Activated T-cell treated with anti-CD3 and anti-CD28 coated beads, Interleukin-2, amount 50 U/mL, for 48 hours (primary cell): ENCODE results near the gene DEFB114.
"Not testable (repeated sequence)": the region's sequence is repeated elsewhere in the genome, so short reads cannot be mapped to it uniquely, and the experiment has no call there.

Experiments
- DNase-seq, 2 experiments: peaks; one replicate each; pipeline ENCODE4 v3.0.0-alpha.2; 2020

DEFB114 gene, protein sequence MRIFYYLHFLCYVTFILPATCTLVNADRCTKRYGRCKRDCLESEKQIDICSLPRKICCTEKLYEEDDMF

GRCh38 chr6:49964064-49964463 lies at the start of gene DEFB114:
DEFB114 (minus strand) TSS chr6:49964164; CDS start chr6:49964105, 59 bp downstream.
- DNase-seq = no peak

DNA sequence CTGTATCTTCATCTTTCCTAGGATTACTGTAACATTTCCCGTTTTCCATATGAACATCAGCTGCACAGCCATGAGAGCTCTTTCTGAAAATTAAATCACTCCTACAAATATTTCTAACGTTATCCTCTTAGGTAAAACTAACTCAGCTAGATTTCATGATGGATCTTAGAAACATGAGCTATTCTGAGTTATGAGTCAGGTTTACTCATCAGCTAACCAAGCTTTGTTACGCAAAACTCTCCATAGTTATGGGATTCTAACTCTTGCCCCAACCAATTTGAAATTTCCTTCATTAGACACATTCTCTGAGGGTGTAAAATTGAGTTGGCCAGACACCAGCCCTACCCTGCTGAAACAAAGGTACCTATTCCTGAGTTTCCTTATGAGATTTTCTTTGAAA lies 43.9 kb upstream of the DEFB114 start:
- no peak for DNase-seq

- DNase-seq = no peak
Observed at GRCh38 chr6:50003139-50003538, 39.2 kb upstream of the DEFB114 start.

DNA sequence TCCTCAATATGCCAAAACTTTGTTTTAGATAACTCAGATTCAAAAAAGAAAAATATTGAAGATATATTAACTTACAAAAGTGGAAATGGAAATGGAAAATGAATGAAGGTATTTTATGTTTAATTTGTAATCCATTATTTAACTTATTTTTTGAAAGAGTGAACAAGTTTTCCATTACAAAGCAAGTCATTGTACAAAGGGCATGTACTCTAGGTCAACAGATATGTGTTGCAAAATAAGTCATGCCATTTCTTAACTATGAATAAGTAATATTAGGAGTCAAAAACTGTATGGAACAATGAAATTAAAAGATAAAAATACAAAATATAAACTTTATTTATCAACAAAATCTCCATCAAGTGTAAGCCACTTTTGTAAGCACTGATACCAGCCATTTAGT lies 31.3 kb upstream of the DEFB114 start:
- DNase-seq = no peak

GRCh38 chr6:49988900-49989299 lies 24.9 kb upstream of the DEFB114 start:
- no peak for DNase-seq

- no peak for DNase-seq
Observed at GRCh38 chr6:49987749-49988148, 23.8 kb upstream of the DEFB114 start.

DNA sequence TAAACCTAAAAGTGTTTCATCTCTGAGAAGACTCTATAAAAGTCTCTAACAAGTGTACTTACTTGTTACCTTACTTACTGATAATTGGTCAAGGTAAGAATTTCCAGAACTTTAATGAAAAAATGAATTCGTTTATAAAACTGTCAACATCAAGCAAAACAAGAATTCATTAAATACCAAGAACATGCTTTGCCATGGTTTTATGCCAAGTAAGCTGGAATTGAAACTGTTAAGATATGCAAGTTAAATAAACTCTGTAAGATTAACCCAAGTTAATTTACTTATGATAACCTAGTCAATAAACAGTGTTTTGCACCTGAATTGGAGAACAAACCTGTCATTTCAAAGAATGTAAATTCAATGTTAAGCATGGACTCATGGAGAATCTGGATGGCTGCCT lies 22.6 kb upstream of the DEFB114 start:
- DNase-seq = no peak

DNA sequence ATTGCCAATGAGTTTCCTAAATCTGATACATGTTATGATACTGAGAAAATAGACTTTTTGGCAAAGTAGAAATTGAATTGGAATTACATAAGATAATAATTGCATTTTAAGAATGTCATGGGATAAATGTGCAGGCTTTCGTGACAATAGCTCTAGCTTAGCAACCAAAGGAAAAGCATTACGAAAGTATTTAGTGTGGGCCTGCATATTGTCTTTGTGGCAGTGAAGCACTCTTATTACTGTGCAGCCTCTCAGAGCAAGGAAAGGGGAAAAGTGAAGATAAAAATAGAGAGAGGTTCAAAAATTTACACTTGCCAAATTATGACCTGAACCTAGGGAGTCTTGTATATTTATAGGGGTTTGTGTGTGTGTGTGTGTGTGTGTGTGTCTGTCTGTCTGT lies 18.1 kb upstream of the DEFB114 start:
- no peak for DNase-seq

GRCh38 chr6:49980898-49981297 lies 16.9 kb upstream of the DEFB114 start:
- no peak for DNase-seq

DNA sequence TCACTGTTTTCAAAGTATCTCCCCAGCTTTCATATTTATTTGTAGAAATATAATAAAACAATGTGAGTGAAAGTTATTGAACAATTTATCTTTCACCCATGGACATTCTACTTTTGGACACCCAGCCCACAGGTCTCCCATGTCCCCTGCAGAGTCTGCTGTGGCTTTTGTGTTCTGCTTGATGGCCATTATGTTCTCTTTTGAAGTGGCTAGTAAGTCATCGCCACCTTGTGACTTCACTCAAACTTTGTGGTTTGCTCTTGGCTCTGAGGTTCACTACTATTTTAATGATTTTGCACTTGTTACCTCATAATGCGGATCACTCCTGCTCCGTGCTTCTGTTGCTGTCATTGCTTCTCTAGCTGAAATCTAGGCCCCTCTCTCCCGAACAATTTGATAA lies 15.6 kb upstream of the DEFB114 start:
- DNase-seq = no peak

DNA sequence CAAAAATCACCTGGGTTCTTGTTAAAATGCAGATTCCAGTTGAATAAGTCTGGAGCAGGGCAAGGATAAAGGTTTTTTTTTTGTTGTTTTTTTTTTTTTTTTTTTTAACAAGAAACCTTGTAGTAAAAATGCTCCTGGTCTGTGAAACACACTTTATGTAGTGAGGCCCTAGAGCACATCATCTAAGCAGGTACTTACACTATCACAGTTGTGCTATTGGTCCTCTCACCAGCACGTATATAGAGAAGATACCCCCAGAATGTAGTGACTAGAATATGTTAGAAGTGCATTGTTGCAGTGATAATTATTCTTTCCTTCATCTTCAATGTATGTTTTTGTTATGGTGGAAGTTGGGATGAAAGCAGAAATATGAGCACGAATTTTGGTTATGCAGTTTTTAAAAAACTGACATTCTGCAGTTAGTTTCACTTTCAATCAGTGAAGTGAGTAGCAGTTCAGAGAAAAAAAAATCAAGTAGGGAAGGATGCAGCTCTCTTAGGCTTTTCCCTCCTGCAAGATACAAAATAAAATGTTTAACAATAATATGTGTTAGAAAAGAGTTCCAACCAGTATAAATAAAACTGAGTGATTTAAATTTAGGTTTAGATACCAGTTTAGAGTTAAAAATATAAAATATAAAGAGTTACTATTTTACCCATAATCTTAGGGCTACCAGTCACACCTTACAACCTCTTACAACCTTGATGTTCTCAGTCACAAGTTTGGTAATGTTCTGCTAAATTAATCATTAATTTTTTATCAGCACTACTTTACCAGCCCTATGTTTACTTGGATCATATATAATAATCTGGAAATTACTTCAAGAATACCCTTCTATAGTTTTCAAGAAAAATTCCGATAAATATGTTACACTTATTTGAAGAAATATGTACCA lies 14.6 kb upstream of the DEFB114 start:
- DNase-seq = no peak

GRCh38 chr6:49969605-49970004 lies 5.6 kb upstream of the DEFB114 start, which contains the start of gene DEFB113:
DEFB113 (minus strand) TSS chr6:49969625; CDS start chr6:49969625, 0 bp downstream.
- DNase-seq = no peak

- no peak for DNase-seq
Observed at GRCh38 chr6:49966823-49967222, 2.9 kb upstream of the DEFB114 start.

DNA sequence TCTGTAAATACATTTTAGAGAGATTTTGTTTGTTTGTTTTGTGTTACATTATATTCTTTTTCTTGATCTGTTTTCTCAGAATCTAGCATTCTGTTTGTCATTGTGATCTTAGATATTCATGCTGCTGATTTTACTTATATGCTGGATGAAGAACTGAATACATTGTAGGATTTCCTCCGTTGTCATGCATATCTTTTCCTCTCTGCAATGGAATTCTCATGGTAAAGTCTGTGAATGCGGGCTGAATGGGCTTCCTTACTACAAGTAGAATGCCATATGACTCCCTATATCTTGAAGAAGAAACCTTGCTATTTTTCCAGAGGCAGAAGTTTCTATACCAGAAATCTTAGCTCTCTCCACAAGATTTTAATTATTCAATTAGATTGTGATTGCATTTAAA lies 2.4 kb upstream of the DEFB114 start:
- no peak for DNase-seq

GRCh38 chr6:49958180-49958579 lies 5.8 kb downstream of the DEFB114 start:
- no peak for DNase-seq

DNA sequence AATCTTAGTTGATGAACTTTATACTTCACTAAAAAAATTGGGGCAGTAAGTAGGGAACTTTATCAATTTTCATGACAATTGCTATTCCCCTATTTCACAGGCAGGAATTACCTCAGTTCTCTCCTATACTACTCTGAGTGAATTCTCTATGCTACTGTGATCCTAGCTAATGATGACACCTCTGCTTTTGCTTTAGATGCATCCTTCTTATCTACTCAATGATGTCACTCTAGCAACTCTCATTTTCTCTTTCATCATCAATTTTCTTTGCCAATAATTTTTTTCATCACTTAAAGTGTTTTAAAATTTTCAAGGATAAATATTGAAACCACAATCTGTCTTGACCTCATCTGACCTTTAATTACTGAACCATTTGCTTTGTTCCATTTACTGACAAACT lies 8.1 kb downstream of the DEFB114 start:
- no peak for DNase-seq

DNA sequence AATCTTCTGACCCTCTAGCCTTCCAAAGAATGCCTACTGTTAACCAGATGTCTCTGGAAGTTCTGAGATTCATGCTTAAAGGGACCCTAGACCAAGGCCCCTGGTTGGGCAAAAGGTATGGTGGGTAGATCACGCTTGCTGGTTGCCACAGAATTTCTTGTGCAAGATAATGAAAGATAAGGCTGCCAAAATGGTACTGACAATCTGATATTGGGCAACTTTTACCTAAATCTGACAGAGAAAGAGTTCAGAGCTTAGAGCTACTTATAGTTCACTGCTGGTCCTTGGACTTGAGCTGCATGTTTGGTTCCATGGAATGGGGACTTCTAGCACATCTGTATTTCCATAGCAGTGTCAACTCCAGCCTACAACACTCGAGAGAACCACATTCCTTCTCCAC lies 12.0 kb downstream of the DEFB114 start:
- no peak for DNase-seq

DNA sequence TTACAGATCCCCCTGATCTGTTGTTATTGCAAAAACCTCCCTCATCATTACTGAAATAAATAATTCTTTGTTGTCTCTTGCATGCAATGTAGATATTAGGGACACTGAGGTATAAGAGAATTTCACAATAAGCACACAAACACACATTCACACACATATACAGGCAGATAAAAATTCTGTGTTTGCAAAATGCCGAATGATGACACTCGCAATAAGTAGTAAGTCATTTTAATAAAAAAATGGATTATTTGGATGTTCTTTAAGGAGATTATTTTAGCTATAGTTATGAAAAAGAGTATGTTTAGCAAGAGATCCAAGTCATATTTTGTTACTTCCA lies 13.6 kb downstream of the DEFB114 start:
- DNase-seq = no peak

- no peak for DNase-seq
Observed at GRCh38 chr6:49949062-49949461, 14.9 kb downstream of the DEFB114 start.

DNA sequence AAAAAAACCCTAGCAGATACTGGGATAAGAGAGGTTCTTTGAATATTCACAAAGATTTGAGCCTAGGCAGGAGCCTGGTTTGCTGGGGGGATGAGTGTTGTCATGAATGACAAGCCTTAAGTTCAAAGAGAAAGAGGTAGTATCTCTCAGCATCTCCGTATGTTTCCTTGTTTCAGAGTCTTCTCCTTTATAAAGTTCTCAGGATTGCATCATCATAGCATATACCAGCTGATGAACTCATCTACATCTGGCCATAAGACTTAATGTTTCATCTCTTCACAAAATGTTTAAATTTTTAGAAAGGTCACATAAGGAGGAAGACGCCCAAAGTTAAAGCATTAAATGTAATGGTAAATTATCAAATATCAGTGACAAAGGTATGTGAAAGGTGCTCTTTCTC lies 17.1 kb downstream of the DEFB114 start:
- DNase-seq = no peak

GRCh38 chr6:49944068-49944467 lies 19.9 kb downstream of the DEFB114 start:
- not testable (repeated sequence) for DNase-seq

GRCh38 chr6:49939993-49940498 lies 23.9 kb downstream of the DEFB114 start:
- DNase-seq = no peak

- DNase-seq = no peak
Observed at GRCh38 chr6:49937811-49938210, 26.2 kb downstream of the DEFB114 start.

DNA sequence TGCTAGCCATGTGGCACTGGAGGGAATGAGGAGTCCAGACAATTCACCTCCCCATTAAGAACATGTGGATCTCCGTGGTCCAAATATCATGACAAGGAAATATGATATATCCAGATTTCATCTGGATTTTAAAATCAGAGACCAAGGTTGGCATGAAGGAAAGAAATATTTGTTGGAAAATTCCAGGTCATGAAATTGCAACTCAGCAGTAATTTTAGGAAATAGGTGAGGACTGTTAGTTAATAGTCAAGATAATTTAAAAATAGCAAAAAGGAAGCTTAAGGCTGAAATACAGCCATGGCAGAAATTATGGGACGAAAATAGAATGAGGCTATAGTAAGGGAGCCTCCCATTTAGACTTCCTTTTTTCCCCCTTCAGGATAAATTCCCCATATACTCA lies 26.9 kb downstream of the DEFB114 start:
- no peak for DNase-seq

DNA sequence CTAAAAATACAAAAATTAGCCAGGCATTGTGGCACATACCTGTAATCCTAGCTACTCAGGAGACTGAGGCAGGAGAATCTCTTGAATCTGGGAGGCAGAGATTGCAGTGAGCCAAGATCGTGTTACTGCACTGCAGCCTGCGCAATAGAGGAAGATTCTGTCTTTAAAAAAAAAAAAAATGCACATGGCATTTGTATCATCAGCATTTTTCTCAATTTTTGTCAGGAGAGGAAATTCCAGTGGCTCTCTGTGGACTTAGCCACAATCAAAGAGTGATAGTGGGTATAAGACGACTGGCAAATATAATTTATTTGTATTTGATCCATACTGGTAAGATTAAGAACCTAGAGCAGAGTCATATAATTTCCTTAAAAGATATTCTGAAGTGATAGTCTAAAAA lies 28.6 kb downstream of the DEFB114 start:
- DNase-seq = no peak
